Measurements from ENCODE around the gene EN1.
A peak's percentile ranks its signal among the peaks of the same experiment; 100 is the strongest.

Gene EN1

DNA sequence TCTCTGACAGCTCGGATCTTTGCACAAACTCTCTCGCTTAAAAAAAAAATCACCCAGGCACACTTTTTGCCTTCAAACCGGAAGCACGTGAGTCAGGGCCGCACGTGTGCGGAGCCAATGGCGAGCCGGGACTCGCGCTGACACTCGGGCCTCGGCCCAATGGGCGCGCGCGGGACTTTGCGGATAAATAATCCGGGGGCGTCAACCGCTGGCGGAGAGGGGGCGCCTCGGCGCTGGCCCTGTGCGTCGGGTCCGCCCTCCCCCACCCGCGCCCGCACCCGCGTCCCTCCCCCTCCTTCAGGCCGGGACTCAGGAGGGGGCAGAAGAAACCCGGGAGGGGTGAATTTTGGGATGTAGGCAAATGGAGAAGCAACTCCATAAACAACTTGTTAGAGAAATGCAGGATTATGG is 319 bp upstream of the EN1 start:
- H3K4me2 ChIP-seq (ENCODE audit: low read length): peak overlapping the region; percentile 99
- peak overlapping the region; percentile 88 for H3K4me3 ChIP-seq (ENCODE audit: low read length)

DNA sequence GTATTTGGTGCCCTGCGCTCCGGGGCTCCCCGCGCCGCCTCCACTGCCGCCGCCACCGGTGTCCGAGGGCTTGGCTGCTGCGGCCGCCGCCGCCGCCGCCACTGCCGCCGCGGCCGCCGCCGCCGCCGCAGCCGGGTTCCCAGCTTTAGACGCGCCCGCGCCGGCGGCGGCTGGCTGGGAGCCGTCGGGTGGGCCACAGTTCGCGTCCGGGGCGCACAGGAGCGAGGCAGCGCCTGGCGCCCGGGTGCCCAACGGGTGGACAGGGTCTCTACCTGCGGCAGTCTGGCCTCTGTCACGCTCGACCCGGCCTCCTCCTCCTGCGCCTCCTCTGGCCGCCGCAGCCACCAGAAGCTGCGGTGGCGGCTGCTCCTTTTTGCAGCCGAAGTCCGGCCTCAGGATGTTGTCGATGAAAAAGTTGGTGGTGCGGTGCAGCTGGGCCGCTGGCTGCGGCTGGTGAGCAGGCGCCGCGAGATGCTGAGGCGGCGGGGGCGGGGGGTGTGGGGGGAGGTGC is 951 bp downstream of the EN1 start:
- Histone ChIP-seq H3K27me3 (ENCODE audit: control insufficient read depth, insufficient read depth, low read length) (no peaks in the 10 kb centered on the region), H3K9ac (ENCODE audit: low read depth, low read length) (peak overlapping the region; percentile 96), H3K9me3 (replicated peaks; ENCODE audit: low read length) (no peaks in the 10 kb centered on the region), H3K4me3 (ENCODE audit: low read length) (peak overlapping the region; percentile 88), H3K4me2 (ENCODE audit: low read length) (peak overlapping the region; percentile 99), H3K4me1 (ENCODE audit: control insufficient read depth, insufficient read depth, low read length) (peaks cover 30% of the 10 kb centered on the region), H3K36me3 (ENCODE audit: insufficient read depth, low read length) (peaks cover 11% of the 10 kb centered on the region)

More for the DNA sequence above, 319 bp upstream of the EN1 start:
- H3K4me1 ChIP-seq (ENCODE audit: control insufficient read depth, insufficient read depth, low read length): peaks cover 30% of the 10 kb centered on the region
- no peaks in the 10 kb centered on the region for H3K9me3 ChIP-seq (replicated peaks; ENCODE audit: low read length)
- H3K27me3 ChIP-seq (ENCODE audit: control insufficient read depth, insufficient read depth, low read length): no peaks in the 10 kb centered on the region
- H3K36me3 ChIP-seq (ENCODE audit: insufficient read depth, low read length): peaks cover 8% of the 10 kb centered on the region
- peak overlapping the region; percentile 83 for H3K9ac ChIP-seq (ENCODE audit: low read depth, low read length)

GRCh38 chr2:118845522-118846441 is 1.7 kb downstream of the EN1 start:
- no peaks in the 10 kb centered on the region for H3K27me3 ChIP-seq (ENCODE audit: control insufficient read depth, insufficient read depth, low read length)
- peak overlapping the region; percentile 96 for H3K9ac ChIP-seq (ENCODE audit: low read depth, low read length)

DNA sequence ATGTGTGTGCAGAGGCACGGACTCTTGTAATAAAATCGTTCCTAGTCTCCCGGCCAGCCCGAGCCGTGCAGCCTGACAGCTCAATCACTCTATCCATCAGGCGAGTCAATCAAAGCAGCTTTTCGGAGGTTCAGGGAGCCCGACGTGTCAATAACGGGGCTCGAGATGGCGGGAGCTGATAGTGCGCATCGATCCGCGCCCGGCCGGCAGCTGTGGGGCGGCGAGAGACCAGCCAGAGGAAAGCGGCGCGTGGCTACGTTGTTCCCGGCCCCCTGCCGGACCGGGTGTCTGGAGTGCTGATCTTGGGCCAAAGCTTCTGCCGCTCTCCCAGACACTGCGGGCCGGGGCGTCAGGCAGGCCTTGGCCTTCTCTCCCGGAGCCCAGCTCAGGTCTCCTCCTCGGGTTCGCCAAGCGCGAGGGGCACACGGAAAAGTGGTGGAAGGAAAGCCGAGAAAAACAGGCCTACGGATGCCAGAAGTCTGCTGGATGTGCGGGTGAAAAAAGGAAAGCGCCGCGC is 2.4 kb downstream of the EN1 start:
- H3K4me3 ChIP-seq (ENCODE audit: low read length): peak overlapping the region; percentile 88
- H3K27me3 ChIP-seq (ENCODE audit: control insufficient read depth, insufficient read depth, low read length): no peaks in the 10 kb centered on the region
- no peaks in the 10 kb centered on the region for H3K9me3 ChIP-seq (replicated peaks; ENCODE audit: low read length)
- peak overlapping the region; percentile 99 for H3K4me2 ChIP-seq (ENCODE audit: low read length)
- H3K36me3 ChIP-seq (ENCODE audit: insufficient read depth, low read length): peaks cover 11% of the 10 kb centered on the region
- H3K9ac ChIP-seq (ENCODE audit: low read depth, low read length): peak overlapping the region; percentile 96
- H3K4me1 ChIP-seq (ENCODE audit: control insufficient read depth, insufficient read depth, low read length): peaks cover 36% of the 10 kb centered on the region

More at GRCh38 chr2:118845522-118846441, 1.7 kb downstream of the EN1 start:
- Histone ChIP-seq H3K4me2 (ENCODE audit: low read length) (peak overlapping the region; percentile 99), H3K4me3 (ENCODE audit: low read length) (peak overlapping the region; percentile 88), H3K36me3 (ENCODE audit: insufficient read depth, low read length) (peaks cover 11% of the 10 kb centered on the region), H3K9me3 (replicated peaks; ENCODE audit: low read length) (no peaks in the 10 kb centered on the region), H3K4me1 (ENCODE audit: control insufficient read depth, insufficient read depth, low read length) (peaks cover 32% of the 10 kb centered on the region)

DNA sequence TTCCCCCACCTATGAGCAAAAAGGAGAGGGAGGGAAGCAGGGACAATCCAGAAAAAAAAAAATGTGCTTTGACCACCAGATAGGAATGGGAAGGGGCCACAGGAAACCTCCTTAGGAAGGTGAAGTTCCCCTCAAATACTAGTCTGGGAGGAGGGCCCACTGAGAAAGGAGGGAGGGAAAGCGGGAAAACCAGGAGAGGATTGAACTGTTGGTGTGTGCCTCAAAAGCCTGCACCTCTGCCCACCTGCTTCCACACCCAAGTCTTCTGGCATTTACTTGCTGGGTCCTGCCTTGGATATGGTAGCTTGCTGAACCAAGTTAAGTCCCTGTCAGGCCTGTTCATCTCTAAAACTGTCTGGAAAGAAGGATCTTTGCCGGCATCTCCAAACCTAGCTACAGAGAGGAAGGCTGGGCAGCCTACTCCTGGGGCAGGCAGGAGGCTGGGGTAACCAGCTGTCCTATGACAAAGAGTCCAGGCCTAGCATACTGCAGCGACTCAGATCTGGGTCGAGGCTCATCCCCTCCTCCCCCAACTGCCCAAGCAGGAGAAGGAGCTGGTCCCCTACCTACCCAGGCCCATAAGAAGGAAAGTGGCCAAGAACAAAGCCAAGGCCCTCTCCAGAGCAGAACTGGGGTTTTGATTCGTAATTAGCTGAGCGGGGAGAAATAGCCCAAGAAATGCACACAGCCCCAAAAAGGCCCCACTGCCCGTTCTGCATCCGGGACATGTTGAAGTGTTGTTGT is 3.0 kb downstream of the EN1 start:
- peaks cover 42% of the 10 kb centered on the region for H3K4me1 ChIP-seq (ENCODE audit: control insufficient read depth, insufficient read depth, low read length)
- H3K36me3 ChIP-seq (ENCODE audit: insufficient read depth, low read length): peaks cover 15% of the 10 kb centered on the region
- H3K9me3 ChIP-seq (replicated peaks; ENCODE audit: low read length): no peaks in the 10 kb centered on the region
- no peaks in the 10 kb centered on the region for H3K27me3 ChIP-seq (ENCODE audit: control insufficient read depth, insufficient read depth, low read length)
- peak overlapping the region; percentile 99 for H3K4me2 ChIP-seq (ENCODE audit: low read length)
- H3K4me3 ChIP-seq (ENCODE audit: low read length): peak overlapping the region; percentile 88
- H3K9ac ChIP-seq (ENCODE audit: low read depth, low read length): peak overlapping the region; percentile 96

- H3K4me1 ChIP-seq (ENCODE audit: control insufficient read depth, insufficient read depth, low read length): peaks cover 38% of the 10 kb centered on the region
- H3K9ac ChIP-seq (ENCODE audit: low read depth, low read length): peak overlapping the region; percentile 96
- peak overlapping the region; percentile 99 for H3K4me2 ChIP-seq (ENCODE audit: low read length)
- no peaks in the 10 kb centered on the region for H3K9me3 ChIP-seq (replicated peaks; ENCODE audit: low read length)
- H3K4me3 ChIP-seq (ENCODE audit: low read length): peak overlapping the region; percentile 88
- H3K27me3 ChIP-seq (ENCODE audit: control insufficient read depth, insufficient read depth, low read length): no peaks in the 10 kb centered on the region
- peaks cover 18% of the 10 kb centered on the region for H3K36me3 ChIP-seq (ENCODE audit: insufficient read depth, low read length)
Observed at GRCh38 chr2:118843483-118844132, 3.8 kb downstream of the EN1 start.

GRCh38 chr2:118842661-118843482 is 4.6 kb downstream of the EN1 start:
- H3K4me2 ChIP-seq (ENCODE audit: low read length): peak overlapping the region; percentile 99
- H3K4me3 ChIP-seq (ENCODE audit: low read length): peak overlapping the region; percentile 88
- H3K27me3 ChIP-seq (ENCODE audit: control insufficient read depth, insufficient read depth, low read length): no peaks in the 10 kb centered on the region
- H3K4me1 ChIP-seq (ENCODE audit: control insufficient read depth, insufficient read depth, low read length): peaks cover 31% of the 10 kb centered on the region
- H3K36me3 ChIP-seq (ENCODE audit: insufficient read depth, low read length): peaks cover 18% of the 10 kb centered on the region
- peak overlapping the region; percentile 96 for H3K9ac ChIP-seq (ENCODE audit: low read depth, low read length)
- no peaks in the 10 kb centered on the region for H3K9me3 ChIP-seq (replicated peaks; ENCODE audit: low read length)

DNA sequence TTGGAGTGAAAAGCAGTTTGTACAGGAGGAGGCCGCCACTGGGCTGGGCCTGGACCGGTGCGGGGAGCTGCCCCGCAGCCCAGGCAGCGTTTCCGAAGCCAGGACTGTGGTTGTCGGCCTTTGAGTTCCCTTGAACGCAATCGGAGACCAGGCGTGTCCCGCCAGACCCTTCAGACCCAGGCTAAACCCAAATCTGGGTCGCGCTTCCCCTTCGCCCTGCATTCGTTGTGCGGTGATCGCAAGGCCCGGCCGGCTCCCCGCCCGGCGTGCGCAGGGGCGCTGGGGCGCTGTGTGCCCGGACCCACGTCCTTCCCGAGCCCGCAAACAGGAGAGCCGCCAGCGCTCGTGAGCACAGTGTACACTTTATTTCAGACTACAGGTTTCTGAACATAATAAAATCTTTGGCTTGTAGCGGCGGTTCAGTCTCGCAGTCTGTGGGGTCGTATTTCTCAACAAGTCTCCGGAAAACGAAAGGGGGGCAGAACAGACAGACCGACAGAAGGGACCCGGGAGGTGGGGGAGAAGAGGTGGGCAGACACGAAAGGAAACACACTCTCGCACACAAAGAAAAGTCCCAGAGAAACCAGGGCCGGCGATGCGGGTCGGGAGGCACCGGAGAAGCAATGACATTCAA is 5.5 kb downstream of the EN1 start:
- Histone ChIP-seq H3K4me2 (ENCODE audit: low read length) (peak overlapping the region; percentile 99), H3K4me3 (ENCODE audit: low read length) (peak overlapping the region; percentile 88), H3K36me3 (ENCODE audit: insufficient read depth, low read length) (peaks cover 18% of the 10 kb centered on the region), H3K9me3 (replicated peaks; ENCODE audit: low read length) (no peaks in the 10 kb centered on the region), H3K9ac (ENCODE audit: low read depth, low read length) (peak overlapping the region; percentile 96), H3K4me1 (ENCODE audit: control insufficient read depth, insufficient read depth, low read length) (peaks cover 31% of the 10 kb centered on the region), H3K27me3 (ENCODE audit: control insufficient read depth, insufficient read depth, low read length) (no peaks in the 10 kb centered on the region)

DNA sequence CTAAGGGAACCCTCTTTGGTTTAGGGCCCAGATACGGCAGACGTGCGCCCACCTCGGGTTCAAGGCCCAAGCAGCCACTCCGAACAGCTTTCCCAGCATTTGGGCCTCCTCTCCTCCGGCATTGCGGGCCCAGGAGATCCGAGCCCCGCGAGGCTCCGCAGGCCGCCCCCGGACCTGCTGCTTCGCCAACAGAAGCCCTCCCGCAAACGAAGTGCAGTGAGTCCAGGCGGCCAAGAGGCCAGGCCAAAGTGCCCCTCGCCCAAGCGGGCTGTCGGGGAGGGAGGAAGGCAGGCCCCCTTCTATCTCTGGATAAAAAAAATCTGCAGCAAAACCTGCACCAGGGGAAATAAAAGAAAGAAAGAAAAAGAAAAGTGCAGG is 6.0 kb downstream of the EN1 start:
- H3K4me2 ChIP-seq (ENCODE audit: low read length): peak overlapping the region; percentile 99
- H3K9ac ChIP-seq (ENCODE audit: low read depth, low read length): peak overlapping the region; percentile 96
- H3K4me1 ChIP-seq (ENCODE audit: control insufficient read depth, insufficient read depth, low read length): peaks cover 34% of the 10 kb centered on the region
- no peaks in the 10 kb centered on the region for H3K9me3 ChIP-seq (replicated peaks; ENCODE audit: low read length)
- peaks cover 18% of the 10 kb centered on the region for H3K36me3 ChIP-seq (ENCODE audit: insufficient read depth, low read length)
- H3K4me3 ChIP-seq (ENCODE audit: low read length): peak overlapping the region; percentile 88
- H3K27me3 ChIP-seq (ENCODE audit: control insufficient read depth, insufficient read depth, low read length): no peaks in the 10 kb centered on the region
